ENCODE results near the gene UBQLNL. TPM values are rescaled to one million over a fixed set of nuclear protein-coding genes. Genes with fewer than 3 reads are reported as not detected.

The UBQLNL gene
- total RNA-seq, 1 donor, result 0.36 TPM

DNA sequence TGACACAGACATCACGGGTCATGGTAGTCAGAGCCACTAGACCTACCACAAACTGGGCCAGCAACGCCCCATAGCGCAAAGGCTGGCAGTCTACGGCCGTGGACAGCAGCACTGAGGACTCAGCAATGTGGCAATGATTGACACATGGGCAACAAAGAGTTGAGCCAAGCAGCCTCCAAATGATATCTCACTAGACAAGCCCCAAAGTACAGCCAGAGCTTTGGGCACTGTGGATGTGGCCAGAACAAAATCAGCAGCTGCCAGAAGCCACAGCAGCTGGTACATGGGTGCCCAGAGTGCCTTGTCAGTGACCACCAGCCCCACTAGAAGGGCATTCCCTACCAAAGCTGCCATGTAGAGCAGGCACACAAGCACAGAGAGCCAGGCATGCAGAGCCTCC lies 11.2 kb upstream of the UBQLNL start:
- Histone ChIP-seq H3K4me1 (ENCODE audit: insufficient read depth, low read length) (no peaks in the 10 kb centered on the region), H3K27me3 (ENCODE audit: insufficient read depth, low read length) (no peaks in the 10 kb centered on the region)
- TF ChIP-seq, protein P1, sequence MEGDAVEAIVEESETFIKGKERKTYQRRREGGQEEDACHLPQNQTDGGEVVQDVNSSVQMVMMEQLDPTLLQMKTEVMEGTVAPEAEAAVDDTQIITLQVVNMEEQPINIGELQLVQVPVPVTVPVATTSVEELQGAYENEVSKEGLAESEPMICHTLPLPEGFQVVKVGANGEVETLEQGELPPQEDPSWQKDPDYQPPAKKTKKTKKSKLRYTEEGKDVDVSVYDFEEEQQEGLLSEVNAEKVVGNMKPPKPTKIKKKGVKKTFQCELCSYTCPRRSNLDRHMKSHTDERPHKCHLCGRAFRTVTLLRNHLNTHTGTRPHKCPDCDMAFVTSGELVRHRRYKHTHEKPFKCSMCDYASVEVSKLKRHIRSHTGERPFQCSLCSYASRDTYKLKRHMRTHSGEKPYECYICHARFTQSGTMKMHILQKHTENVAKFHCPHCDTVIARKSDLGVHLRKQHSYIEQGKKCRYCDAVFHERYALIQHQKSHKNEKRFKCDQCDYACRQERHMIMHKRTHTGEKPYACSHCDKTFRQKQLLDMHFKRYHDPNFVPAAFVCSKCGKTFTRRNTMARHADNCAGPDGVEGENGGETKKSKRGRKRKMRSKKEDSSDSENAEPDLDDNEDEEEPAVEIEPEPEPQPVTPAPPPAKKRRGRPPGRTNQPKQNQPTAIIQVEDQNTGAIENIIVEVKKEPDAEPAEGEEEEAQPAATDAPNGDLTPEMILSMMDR (IDR thresholded peaks at IDR 0.05; ENCODE audit: extremely low read depth, low read depth, low read length), result no peak

GRCh38 chr11:5524756-5525155 lies 8.3 kb upstream of the UBQLNL start:
- H4K20me1 ChIP-seq (ENCODE audit: insufficient read depth, low read length), result no peaks in the 10 kb centered on the region
- no peaks in the 10 kb centered on the region for H3K4me1 ChIP-seq (ENCODE audit: insufficient read depth, low read length)
- no peak overlapping the region for H3K4me3 ChIP-seq (ENCODE audit: insufficient read depth, low read length)
- TF ChIP-seq, protein P1 (IDR thresholded peaks at IDR 0.05; ENCODE audit: extremely low read depth, low read depth, low read length), result no peak
- no peak overlapping the region for H3K27ac ChIP-seq (ENCODE audit: low read depth, low read length)
- H3K79me2 ChIP-seq (ENCODE audit: insufficient read depth, low read length), result no peaks in the 10 kb centered on the region
- no peak overlapping the region for H2AFZ ChIP-seq (ENCODE audit: low read length)
- no peaks in the 10 kb centered on the region for H3K9me3 ChIP-seq (ENCODE audit: low read depth, low read length)
- H3K36me3 ChIP-seq (ENCODE audit: insufficient read depth, low read length), result no peaks in the 10 kb centered on the region
- no peak for DNase-seq (ENCODE audit: insufficient read length, low spot score, missing footprints)
- no peaks in the 10 kb centered on the region for H3K27me3 ChIP-seq (ENCODE audit: insufficient read depth, low read length)
- no peak overlapping the region for H3K4me2 ChIP-seq (ENCODE audit: insufficient read depth, low read length)

More for the DNA sequence above, 11.2 kb upstream of the UBQLNL start:
- H3K4me3 ChIP-seq (ENCODE audit: insufficient read depth, low read length), result no peak overlapping the region
- no peaks in the 10 kb centered on the region for H3K79me2 ChIP-seq (ENCODE audit: insufficient read depth, low read length)
- H3K36me3 ChIP-seq (ENCODE audit: insufficient read depth, low read length), result no peaks in the 10 kb centered on the region
- H3K4me2 ChIP-seq (ENCODE audit: insufficient read depth, low read length), result no peak overlapping the region
- H3K9me3 ChIP-seq (ENCODE audit: low read depth, low read length), result no peaks in the 10 kb centered on the region
- no peak for DNase-seq (ENCODE audit: insufficient read length, low spot score, missing footprints)
- no peaks in the 10 kb centered on the region for H4K20me1 ChIP-seq (ENCODE audit: insufficient read depth, low read length)
- no peak overlapping the region for H3K27ac ChIP-seq (ENCODE audit: low read depth, low read length)
- no peak overlapping the region for H2AFZ ChIP-seq (ENCODE audit: low read length)

- no peak overlapping the region for H3K27ac ChIP-seq (ENCODE audit: low read depth, low read length)
- TF ChIP-seq, protein P1 (IDR thresholded peaks at IDR 0.05; ENCODE audit: extremely low read depth, low read depth, low read length), result no peak
- no peaks in the 10 kb centered on the region for H4K20me1 ChIP-seq (ENCODE audit: insufficient read depth, low read length)
- no peak overlapping the region for H3K4me3 ChIP-seq (ENCODE audit: insufficient read depth, low read length)
- H3K36me3 ChIP-seq (ENCODE audit: insufficient read depth, low read length), result no peaks in the 10 kb centered on the region
- H3K9me3 ChIP-seq (ENCODE audit: low read depth, low read length), result no peaks in the 10 kb centered on the region
- DNase-seq (ENCODE audit: insufficient read length, low spot score, missing footprints), result no peak
- H3K27me3 ChIP-seq (ENCODE audit: insufficient read depth, low read length), result no peaks in the 10 kb centered on the region
- H2AFZ ChIP-seq (ENCODE audit: low read length), result no peak overlapping the region
- no peak overlapping the region for H3K4me2 ChIP-seq (ENCODE audit: insufficient read depth, low read length)
- no peaks in the 10 kb centered on the region for H3K79me2 ChIP-seq (ENCODE audit: insufficient read depth, low read length)
- H3K4me1 ChIP-seq (ENCODE audit: insufficient read depth, low read length), result no peaks in the 10 kb centered on the region
Observed at GRCh38 chr11:5522308-5522707, 5.8 kb upstream of the UBQLNL start.

- no peaks in the 10 kb centered on the region for H3K27me3 ChIP-seq (ENCODE audit: insufficient read depth, low read length)
- no peaks in the 10 kb centered on the region for H3K36me3 ChIP-seq (ENCODE audit: insufficient read depth, low read length)
- H3K4me2 ChIP-seq (ENCODE audit: insufficient read depth, low read length), result no peak overlapping the region
- no peaks in the 10 kb centered on the region for H4K20me1 ChIP-seq (ENCODE audit: insufficient read depth, low read length)
- H3K9me3 ChIP-seq (ENCODE audit: low read depth, low read length), result no peaks in the 10 kb centered on the region
- TF ChIP-seq, protein P1 (IDR thresholded peaks at IDR 0.05; ENCODE audit: extremely low read depth, low read depth, low read length), result no peak
- no peak overlapping the region for H2AFZ ChIP-seq (ENCODE audit: low read length)
- no peak overlapping the region for H3K4me3 ChIP-seq (ENCODE audit: insufficient read depth, low read length)
- H3K4me1 ChIP-seq (ENCODE audit: insufficient read depth, low read length), result no peaks in the 10 kb centered on the region
- no peak for DNase-seq (ENCODE audit: insufficient read length, low spot score, missing footprints)
- H3K79me2 ChIP-seq (ENCODE audit: insufficient read depth, low read length), result no peaks in the 10 kb centered on the region
- no peak overlapping the region for H3K27ac ChIP-seq (ENCODE audit: low read depth, low read length)
Observed at GRCh38 chr11:5521540-5521939, 5.0 kb upstream of the UBQLNL start.

Data from osteoblast (primary cell).